SJSA1 (cell line): ENCODE measurements around the gene UBA7. TPM values are rescaled to one million over a fixed set of nuclear protein-coding genes. Genes with fewer than 3 reads are reported as not detected.
A peak's percentile ranks its signal among the peaks of the same experiment; 100 is the strongest.
"Not testable (repeated sequence)": the region's sequence is repeated elsewhere in the genome, so short reads cannot be mapped to it uniquely, and the experiment has no call there.

Experiments
- DNase-seq, 2 experiments: peaks; one replicate each; pipeline ENCODE4 v3.0.0-alpha.2; 2015 to 2020; ENCODE audit warnings: low spot score in 2 of 2, low read depth in 1 of 2
- H3K27ac ChIP-seq: fragments of 250-450 bp; sonication (Bioruptor Pico); 2 replicates; pipeline ENCODE4 v1.5.1; 2020; ENCODE audit warnings: mild to moderate bottlenecking, moderate library complexity
- H3K27me3 ChIP-seq: fragments of 250-450 bp; sonication (Bioruptor Pico); replicated peaks from 2 replicates; pipeline ENCODE4 v1.5.1; 2020; ENCODE audit warnings: mild to moderate bottlenecking, moderate library complexity
- H3K36me3 ChIP-seq: fragments of 250-450 bp; sonication (Bioruptor Pico); 2 replicates; pipeline ENCODE4 v1.5.1; 2020; ENCODE audit warnings: mild to moderate bottlenecking
- H3K4me1 ChIP-seq: fragments of 250-450 bp; sonication (Bioruptor Pico); replicated peaks from 2 replicates; pipeline ENCODE4 v1.6.1; 2021; ENCODE audit warnings: mild to moderate bottlenecking
- H3K4me3 ChIP-seq: fragments of 250-450 bp; sonication (Bioruptor Pico); 2 replicates; pipeline ENCODE4 v1.5.1; 2020; ENCODE audit warnings: mild to moderate bottlenecking
- H3K9me3 ChIP-seq: fragments of 250-450 bp; sonication (Bioruptor Pico); replicated peaks from 2 replicates; pipeline ENCODE4 v1.5.1; 2020; ENCODE audit warnings: mild to moderate bottlenecking
- total RNA-seq: library from RNA; depleted of rRNA; stranded (reverse); fragments of >200 nt; shearing (Covaris generic); gene quantifications from 2 replicates; pipeline ENCODE4 v1.2.3, GENCODE V29; 2014

The UBA7 gene
- total RNA-seq, 1 experiment from 2014 or later, result 11.7 TPM

DNA sequence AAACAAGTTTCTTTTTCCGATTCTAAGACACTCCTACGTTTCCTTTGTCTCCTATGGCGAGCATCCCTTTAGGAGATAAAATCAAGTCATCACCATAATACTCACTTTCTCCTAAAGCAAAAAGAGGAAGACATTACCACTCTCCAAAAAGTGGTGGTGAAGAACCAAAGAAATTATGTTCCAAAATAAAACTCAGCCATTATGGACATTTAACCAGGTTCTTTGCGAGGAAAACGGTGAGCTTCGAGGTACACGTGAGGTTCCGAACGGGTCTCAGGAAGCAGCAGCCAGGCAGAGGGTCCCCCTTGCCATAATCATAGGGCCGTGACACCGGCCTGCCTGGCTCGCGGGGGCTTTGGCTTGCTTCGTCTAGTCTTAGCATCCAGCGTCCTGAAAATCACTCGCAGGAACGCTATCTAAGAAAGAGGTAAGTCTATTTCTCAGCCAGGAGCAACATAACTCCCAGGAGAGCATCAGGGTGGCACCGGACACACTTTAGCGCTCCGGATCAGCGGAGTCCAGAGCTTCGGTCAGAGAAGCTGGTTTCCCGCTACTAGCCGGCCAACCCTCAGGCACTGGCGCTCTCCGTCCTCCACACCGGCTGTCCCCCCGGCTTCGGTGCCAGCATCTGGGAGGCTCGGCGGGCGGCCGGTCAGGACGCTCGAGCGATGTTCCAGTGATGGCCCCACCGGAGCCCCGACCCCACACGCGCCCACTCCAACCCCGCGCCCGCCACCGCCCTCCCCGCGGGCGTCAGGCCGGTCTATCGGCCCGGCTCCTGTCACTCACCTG is 28.0 kb downstream of the UBA7 start:
- H3K9me3 ChIP-seq, result no peaks in the 10 kb centered on the region
- H3K36me3 ChIP-seq, result peaks cover 28% of the 10 kb centered on the region
- H3K27ac ChIP-seq, result peak overlapping the region; percentile 57
- DNase-seq, result peak in 1 of 2 experiments; percentile 3
- peaks cover 17% of the 10 kb centered on the region for H3K4me1 ChIP-seq
- no peaks in the 10 kb centered on the region for H3K27me3 ChIP-seq
- peak overlapping the region; percentile 87 for H3K4me3 ChIP-seq

GRCh38 chr3:49782277-49782676 is 31.5 kb downstream of the UBA7 start:
- H3K27me3 ChIP-seq, DNase-seq, H3K27ac ChIP-seq, H3K4me3 ChIP-seq, H3K9me3 ChIP-seq: not testable (repeated sequence)
- Histone ChIP-seq H3K36me3 (peaks cover 32% of the 10 kb centered on the region), H3K4me1 (peaks cover 17% of the 10 kb centered on the region)

- no peaks in the 10 kb centered on the region for H3K27me3 ChIP-seq
- no peaks in the 10 kb centered on the region for H3K9me3 ChIP-seq
- no peak for DNase-seq
- peaks cover 39% of the 10 kb centered on the region for H3K36me3 ChIP-seq
- H3K27ac ChIP-seq, result no peak overlapping the region
- H3K4me1 ChIP-seq, result peaks cover 12% of the 10 kb centered on the region
- H3K4me3 ChIP-seq, result no peak overlapping the region
Observed at GRCh38 chr3:49781415-49782199, 32.1 kb downstream of the UBA7 start.

GRCh38 chr3:49780975-49781365 is 32.8 kb downstream of the UBA7 start:
- not testable (repeated sequence) for H3K27me3 ChIP-seq, H3K9me3 ChIP-seq, DNase-seq, H3K27ac ChIP-seq, H3K4me3 ChIP-seq
- Histone ChIP-seq H3K36me3 (peaks cover 38% of the 10 kb centered on the region), H3K4me1 (peaks cover 12% of the 10 kb centered on the region)

- no peak for DNase-seq
- no peaks in the 10 kb centered on the region for H3K27me3 ChIP-seq
- H3K36me3 ChIP-seq, result peaks cover 36% of the 10 kb centered on the region
- H3K4me3 ChIP-seq, result no peak overlapping the region
- no peaks in the 10 kb centered on the region for H3K9me3 ChIP-seq
- H3K27ac ChIP-seq, result no peak overlapping the region
- H3K4me1 ChIP-seq, result peaks cover 8% of the 10 kb centered on the region
Observed at GRCh38 chr3:49780080-49780974, 33.4 kb downstream of the UBA7 start.

GRCh38 chr3:49779358-49780079 is 34.2 kb downstream of the UBA7 start:
- H3K36me3 ChIP-seq, result peaks cover 30% of the 10 kb centered on the region
- H3K4me3 ChIP-seq, result no peak overlapping the region
- DNase-seq, result no peak
- no peak overlapping the region for H3K27ac ChIP-seq
- no peaks in the 10 kb centered on the region for H3K27me3 ChIP-seq
- no peaks in the 10 kb centered on the region for H3K9me3 ChIP-seq
- H3K4me1 ChIP-seq, result no peaks in the 10 kb centered on the region; the same call in 1 of the 2 replicates

DNA sequence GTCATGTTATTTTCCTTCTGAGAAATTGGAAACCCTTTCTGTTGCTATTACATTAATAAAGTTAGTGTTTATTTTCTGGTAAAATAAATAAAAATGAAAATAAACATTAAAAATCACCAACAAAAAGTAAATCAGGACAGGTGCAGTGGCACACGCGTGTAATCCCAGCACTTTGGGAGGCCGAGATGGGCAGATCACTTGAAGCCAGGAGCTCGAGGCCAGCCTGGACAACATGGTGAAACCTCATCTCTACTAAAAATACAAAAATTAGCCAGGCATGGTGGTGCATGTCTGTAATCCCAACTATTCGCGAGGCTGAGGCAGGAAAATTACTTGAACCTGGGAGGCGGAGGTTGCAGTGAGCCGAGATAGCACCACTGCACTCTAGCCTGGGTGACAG is 37.7 kb downstream of the UBA7 start:
- not testable (repeated sequence) for DNase-seq, H3K4me1 ChIP-seq, H3K9me3 ChIP-seq, H3K27ac ChIP-seq, H3K27me3 ChIP-seq, H3K4me3 ChIP-seq
- peaks cover 21% of the 10 kb centered on the region for H3K36me3 ChIP-seq

GRCh38 chr3:49775538-49775937 is 38.2 kb downstream of the UBA7 start:
- Histone ChIP-seq H3K27ac (no peak overlapping the region), H3K4me1 (peaks cover 3% of the 10 kb centered on the region), H3K9me3 (no peaks in the 10 kb centered on the region), H3K27me3 (no peaks in the 10 kb centered on the region), H3K4me3 (no peak overlapping the region), H3K36me3 (peaks cover 17% of the 10 kb centered on the region)
- no peak for DNase-seq

- Histone ChIP-seq H3K9me3 (no peaks in the 10 kb centered on the region), H3K27me3 (no peaks in the 10 kb centered on the region), H3K36me3 (peaks cover 20% of the 10 kb centered on the region), H3K4me3 (no peak overlapping the region), H3K27ac (no peak overlapping the region), H3K4me1 (peaks cover 20% of the 10 kb centered on the region)
- no peak for DNase-seq
Observed at GRCh38 chr3:49772703-49773102, 41.0 kb downstream of the UBA7 start.

DNA sequence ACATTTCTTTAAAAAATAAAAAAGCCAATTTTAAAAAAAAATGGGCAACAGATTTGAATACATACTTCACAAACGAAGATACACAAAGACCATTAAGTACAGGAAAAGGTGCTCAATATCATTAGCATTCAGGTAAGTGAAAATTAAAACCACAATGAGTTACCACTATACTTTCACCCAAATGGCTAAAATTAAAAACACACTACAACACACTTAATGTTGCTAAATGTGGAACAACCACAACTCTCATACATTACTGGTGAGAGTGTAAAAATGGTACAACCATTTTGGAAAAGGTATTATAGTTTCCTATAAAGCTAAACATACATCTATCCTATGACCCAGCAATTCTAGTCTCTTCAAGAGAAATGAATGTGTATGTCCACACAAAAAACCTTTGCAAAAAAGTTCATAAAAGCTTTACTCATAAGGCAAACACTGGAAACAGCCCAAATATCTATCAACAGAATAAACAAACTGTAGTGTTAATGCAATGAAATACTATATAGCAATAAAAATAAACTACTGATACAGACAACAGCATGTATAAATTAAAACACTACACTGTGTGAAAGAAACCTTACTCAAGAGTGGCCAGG is 42.3 kb downstream of the UBA7 start:
- H3K27ac ChIP-seq, result no peak overlapping the region
- H3K9me3 ChIP-seq, result no peaks in the 10 kb centered on the region
- H3K36me3 ChIP-seq, result peaks cover 12% of the 10 kb centered on the region
- H3K4me1 ChIP-seq, result peaks cover 20% of the 10 kb centered on the region
- H3K27me3 ChIP-seq, result no peaks in the 10 kb centered on the region
- DNase-seq, result no peak
- no peak overlapping the region for H3K4me3 ChIP-seq

DNA sequence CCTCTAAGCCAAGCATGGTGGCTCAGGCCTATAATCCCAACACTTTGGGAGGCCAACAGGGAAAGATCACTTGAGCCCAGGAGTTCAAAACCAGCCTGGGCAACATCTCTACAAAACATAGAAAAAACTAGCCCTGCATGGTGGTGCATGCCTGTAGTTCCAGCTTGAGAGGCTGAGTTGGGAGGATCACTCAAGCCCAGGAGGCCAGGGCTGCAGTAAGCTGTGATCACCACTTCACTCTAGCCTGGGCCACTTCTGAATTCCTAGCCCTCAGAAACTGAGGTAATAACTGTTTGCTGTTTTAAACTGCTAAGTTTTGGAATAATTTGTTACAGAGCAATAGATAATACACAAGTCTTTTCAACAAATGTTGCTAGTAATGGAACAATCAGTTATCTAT is 43.8 kb downstream of the UBA7 start:
- H3K27me3 ChIP-seq, result no peaks in the 10 kb centered on the region
- peaks cover 7% of the 10 kb centered on the region; the same call in 1 of the 2 replicates for H3K36me3 ChIP-seq
- H3K27ac ChIP-seq, result no peak overlapping the region
- no peak overlapping the region for H3K4me3 ChIP-seq
- H3K4me1 ChIP-seq, result peaks cover 20% of the 10 kb centered on the region
- DNase-seq, result no peak
- no peaks in the 10 kb centered on the region for H3K9me3 ChIP-seq

- peak in 1 of 2 experiments; percentile 26 for DNase-seq
- H3K9me3 ChIP-seq, result no peaks in the 10 kb centered on the region
Observed at GRCh38 chr3:49769286-49769915, 44.4 kb downstream of the UBA7 start.

More at GRCh38 chr3:49769286-49769915, 44.4 kb downstream of the UBA7 start:
- H3K27me3 ChIP-seq, result no peaks in the 10 kb centered on the region
- peaks cover 20% of the 10 kb centered on the region for H3K4me1 ChIP-seq
- H3K4me3 ChIP-seq, result no peak overlapping the region
- peak overlapping the region; percentile 9; the same call in 1 of the 2 replicates for H3K27ac ChIP-seq
- H3K36me3 ChIP-seq, result peaks cover 7% of the 10 kb centered on the region; the same call in 1 of the 2 replicates
